Mesenteric fat pad (tissue), 1 donor: ENCODE measurements around the gene PHRF1. TPM values are rescaled to one million over a fixed set of nuclear protein-coding genes. Genes with fewer than 3 reads are reported as not detected.

Source experiments
- DNase-seq: peaks from one replicate; pipeline ENCODE4 v3.0.0-alpha.2; 2020; ENCODE audit warnings: low spot score
- total RNA-seq: library from RNA; stranded (reverse); fragmentation: NEBNext Ultra II Directional; extraction: Animal tissue kit (Norgen Biotek cat#: 25700); gene quantifications from one replicate; pipeline ENCODE4 v1.2.1, GENCODE V29; 2021
- donor health status: DM: yes; HTN: yes; CAD: no.

The PHRF1 gene
- total RNA-seq, 1 donor from 2014 or later: 29.3 TPM

DNA sequence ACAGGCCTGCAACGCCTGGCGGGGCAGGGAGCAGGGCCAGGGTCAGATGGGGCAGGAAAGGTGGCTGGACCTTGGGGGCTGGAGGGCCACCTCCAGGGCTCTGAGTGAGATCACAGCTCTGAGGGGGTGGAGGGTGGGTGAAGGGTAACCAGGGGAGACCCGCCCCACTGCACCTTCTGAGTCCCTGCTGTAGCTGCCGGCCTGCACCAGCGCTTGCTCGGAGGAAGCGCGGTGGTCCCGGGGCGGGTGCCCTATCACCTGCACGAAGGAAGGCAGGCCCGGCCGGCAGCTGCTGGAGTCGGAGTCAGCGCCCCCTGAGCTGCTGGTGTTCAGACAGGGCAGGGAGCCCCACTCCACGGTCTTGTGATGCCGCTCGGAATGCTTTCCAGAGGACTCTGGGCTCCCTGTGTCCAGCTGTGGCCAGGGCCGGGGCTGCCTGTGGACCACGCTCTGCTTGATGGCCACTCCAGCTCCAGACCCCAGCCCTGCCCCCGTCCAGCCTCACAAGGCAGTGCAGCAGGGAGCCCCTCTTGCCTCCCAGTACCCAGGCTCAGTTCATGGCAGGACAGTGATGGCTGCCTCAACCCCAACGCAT is 19.5 kb upstream of the PHRF1 start:
- no peak for DNase-seq

DNA sequence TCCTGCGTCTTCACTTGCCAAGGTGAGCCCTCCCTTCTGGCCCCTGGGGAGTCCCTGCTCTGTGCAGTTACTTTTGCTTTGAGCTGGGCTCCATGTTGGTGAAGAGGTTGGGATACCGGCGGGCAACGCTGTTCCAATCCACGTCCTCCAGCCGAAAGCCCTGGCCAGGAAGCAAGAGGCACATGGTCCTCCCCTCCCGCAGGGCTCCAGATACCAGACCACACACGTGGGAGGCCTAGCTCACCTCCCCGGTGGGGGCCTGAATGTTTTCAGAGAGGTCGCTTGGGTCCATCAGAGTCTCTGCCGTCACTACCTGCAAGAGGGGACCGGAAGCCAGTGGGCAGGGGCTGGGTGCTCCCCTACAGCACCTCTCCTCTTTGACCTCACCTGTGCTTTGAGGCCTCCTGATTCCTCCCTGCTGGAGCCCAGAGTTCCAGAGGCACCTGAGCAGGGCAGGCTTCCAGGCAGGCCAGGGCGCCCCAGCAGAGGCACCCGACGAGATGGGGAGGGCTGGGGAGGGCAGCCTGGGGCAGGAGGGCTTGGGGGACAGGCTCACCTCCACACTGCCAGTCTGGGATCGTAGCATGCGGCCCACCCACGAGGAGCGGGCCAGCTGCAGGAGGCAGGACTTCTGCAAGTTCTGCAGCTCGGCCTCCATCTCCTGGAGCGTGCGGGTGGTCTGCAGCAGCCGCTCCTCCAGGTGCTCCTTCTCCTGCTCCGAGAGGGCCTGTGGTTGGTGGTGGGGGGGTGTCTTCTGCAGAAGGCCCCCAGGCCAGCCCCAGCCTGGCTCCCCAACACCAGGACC is 18.7 kb upstream of the PHRF1 start:
- no peak for DNase-seq

DNA sequence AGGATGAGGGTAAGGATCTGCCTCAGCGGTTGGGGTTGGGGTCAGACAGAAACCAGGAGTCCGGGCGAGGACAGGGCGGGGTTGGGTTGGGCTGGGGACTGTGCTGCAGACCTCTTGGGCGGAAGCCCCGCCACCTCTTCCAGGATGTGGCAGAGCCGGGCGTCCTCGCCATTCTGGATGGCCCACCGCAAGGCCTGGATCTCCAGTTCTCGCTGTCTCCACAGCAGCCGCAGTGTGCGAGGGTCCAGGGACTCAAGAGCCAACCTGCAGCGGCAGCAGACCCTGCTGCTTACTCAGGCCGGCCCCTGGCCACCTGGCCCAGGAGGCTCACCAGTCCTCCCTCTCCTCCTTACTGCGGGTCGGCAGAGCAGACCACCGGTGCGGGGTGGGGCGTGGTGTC is 17.8 kb upstream of the PHRF1 start:
- no peak for DNase-seq

DNA sequence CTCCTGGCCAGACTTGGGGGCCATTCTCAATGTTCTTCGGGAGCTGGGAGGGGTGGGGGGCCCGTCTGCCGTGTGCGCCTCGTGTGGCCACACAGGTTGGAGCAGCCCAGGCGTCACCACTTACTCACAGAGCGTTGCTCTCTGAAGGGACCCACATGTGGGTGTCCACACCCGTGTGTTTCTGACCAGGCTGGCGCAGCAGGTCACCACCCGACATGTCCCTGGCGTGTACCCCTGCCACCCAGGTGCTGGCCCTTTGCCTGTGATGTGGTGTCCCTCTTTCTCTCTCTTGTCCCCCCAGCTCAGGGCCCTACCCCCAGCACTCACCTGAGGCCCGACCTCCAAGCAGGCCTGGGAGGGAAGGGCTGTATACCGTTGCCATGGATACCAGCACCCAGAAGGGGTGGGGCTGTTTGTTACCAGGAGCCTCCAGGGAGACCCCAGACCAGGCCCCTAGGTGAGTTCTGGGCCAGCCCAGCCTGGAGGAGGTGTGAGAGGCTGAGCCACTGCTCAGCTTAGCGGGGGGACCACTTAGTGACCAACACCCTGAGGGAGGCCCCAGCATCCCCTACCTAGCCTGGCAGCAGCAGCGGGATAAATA is 17.1 kb upstream of the PHRF1 start:
- no peak for DNase-seq

DNA sequence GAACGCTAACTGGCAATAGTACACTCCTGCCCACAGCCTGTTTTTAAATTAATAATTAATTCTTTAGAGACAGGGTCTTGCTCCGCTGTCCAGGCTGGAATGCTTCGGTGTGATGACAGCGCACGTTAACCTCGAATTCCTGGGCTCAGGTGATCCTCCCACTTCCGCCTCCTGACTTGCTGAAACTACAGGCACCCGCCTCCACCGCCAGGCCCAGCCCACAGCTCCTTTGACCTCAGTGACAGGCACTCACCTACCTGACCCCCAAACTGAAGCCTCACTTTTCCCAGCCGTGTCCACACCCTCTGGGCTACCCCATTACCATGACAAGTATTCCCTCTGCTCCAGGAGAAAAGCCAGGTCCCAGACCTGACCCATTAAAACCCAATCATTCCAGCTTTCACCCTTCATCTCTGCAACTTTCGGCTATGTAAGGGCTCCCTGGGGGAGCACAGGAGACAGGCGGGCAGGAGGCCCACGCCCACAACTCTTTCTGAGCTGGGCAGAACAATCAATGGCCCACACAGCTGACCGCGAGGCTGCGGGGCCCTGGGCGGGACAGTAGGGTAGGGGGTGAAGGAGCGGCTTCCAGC is 16.5 kb upstream of the PHRF1 start:
- DNase-seq: no peak

DNA sequence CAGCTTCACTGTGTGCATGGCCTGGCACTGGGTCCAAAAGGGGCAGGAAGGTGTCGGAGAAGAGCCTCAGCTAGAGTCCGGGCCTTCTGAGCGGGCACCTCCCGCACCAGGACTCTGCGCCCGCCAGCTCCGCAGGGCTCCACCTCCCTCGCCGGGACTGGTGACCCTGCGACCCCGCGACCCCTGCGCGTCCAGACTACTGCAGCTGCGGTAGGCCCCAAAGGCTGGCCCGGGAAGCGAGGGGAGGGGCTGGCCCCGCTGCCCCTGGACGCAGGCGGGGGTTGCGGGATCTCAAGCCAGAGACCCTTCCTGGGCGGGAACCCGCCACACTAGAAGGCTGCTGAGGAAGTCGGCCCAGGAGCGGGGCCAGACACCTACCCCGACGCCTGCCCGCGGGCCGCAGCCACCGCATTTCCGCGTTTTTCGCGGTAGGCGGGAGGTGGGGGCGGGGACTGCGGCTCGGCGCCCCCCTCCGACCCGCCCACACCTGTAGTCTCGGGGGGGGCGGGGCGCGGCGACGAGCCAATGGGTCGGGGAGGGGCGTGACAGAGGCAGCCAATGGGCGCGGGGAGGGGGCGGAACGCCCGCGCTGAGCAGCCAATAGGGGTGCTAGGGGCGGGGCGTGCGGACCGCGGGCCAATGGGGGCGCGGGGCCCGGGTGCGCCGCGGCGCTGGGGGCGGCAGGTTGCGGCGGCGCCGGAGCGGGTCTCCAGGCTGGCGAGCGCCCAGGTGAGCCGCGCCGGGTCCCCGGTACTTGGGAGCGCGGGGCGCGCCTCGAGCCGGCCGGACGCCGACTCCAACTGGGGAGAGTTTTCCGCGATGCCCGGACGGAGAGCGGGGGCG is 15.7 kb upstream of the PHRF1 start, which contains the start of the genes LMNTD2 and RASSF7:
Gene LMNTD2 (minus strand): TSS at position 434 of the 843 bp plus-strand sequence. CDS start 22 bp downstream, at position 412.
Gene RASSF7 (plus strand): TSS at position 666 of the 843 bp plus-strand sequence. CDS start 799 bp downstream, outside the sequence.
- peak; percentile 96 for DNase-seq

DNA sequence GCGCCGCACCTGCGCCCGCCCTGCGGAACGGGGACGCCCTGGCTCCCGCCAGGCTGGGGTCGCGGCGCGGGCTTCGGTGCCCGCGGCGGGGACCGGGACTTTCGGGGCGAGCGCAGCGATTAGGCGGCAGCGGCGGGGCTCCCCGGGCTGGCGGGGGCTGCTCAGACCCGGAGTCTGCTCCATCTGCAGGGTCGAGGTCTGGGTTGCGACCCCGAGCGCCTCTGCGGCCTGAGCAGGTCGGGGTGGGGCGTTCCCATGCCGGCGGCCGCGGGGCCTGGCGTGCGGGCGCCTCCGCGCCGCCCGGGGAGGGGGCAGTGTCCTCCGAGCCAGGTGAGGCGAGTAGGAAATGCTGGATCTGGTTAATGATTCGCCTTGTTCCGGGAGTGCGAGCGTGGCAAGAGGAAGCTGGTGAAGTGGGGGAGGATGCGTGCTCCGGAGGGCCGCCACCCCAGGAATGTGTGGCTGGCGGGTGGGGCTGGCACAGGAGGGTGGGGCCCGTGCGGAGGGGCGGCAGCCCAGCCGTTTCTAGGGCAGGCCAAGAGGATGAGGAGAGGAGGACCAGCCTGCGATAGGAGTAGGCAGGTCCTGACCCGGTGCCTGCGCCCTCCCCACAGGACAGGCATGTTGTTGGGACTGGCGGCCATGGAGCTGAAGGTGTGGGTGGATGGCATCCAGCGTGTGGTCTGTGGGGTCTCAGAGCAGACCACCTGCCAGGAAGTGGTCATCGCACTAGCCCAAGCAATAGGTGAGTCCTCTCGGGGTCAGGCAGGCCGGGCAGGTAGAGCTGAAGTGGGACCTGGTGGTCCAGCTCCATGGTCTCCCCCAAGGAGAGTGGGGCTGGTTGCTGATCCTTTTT is 14.9 kb upstream of the PHRF1 start:
- no peak for DNase-seq

DNA sequence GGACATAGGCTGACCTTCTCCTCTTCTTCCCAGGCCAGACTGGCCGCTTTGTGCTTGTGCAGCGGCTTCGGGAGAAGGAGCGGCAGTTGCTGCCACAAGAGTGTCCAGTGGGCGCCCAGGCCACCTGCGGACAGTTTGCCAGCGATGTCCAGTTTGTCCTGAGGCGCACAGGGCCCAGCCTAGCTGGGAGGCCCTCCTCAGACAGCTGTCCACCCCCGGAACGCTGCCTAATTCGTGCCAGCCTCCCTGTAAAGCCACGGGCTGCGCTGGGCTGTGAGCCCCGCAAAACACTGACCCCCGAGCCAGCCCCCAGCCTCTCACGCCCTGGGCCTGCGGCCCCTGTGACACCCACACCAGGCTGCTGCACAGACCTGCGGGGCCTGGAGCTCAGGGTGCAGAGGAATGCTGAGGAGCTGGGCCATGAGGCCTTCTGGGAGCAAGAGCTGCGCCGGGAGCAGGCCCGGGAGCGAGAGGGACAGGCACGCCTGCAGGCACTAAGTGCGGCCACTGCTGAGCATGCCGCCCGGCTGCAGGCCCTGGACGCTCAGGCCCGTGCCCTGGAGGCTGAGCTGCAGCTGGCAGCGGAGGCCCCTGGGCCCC is 14.1 kb upstream of the PHRF1 start:
- DNase-seq: no peak

DNA sequence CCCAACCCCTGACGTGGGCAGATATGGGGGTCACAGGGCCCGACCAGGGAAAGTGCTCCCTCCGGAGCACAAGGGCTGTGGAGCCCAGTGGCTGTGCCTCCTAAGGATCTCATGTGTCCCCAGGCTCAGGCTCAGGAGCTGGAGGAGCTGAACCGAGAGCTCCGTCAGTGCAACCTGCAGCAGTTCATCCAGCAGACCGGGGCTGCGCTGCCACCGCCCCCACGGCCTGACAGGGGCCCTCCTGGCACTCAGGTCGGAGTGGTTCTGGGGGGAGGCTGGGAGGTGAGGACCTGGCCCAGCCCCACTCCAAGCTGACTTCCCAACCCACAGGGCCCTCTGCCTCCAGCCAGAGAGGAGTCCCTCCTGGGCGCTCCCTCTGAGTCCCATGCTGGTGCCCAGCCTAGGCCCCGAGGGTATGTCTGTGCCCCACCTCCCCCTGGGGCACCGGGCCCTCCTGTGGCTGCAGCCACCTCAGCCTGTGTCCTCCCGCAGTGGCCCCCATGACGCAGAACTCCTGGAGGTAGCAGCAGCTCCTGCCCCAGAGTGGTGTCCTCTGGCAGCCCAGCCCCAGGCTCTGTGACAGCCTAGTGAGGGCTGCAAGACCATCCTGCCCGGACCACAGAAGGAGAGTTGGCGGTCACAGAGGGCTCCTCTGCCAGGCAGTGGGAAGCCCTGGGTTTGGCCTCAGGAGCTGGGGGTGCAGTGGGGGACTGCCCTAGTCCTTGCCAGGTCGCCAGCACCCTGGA is 13.0 kb upstream of the PHRF1 start:
- no peak for DNase-seq

DNA sequence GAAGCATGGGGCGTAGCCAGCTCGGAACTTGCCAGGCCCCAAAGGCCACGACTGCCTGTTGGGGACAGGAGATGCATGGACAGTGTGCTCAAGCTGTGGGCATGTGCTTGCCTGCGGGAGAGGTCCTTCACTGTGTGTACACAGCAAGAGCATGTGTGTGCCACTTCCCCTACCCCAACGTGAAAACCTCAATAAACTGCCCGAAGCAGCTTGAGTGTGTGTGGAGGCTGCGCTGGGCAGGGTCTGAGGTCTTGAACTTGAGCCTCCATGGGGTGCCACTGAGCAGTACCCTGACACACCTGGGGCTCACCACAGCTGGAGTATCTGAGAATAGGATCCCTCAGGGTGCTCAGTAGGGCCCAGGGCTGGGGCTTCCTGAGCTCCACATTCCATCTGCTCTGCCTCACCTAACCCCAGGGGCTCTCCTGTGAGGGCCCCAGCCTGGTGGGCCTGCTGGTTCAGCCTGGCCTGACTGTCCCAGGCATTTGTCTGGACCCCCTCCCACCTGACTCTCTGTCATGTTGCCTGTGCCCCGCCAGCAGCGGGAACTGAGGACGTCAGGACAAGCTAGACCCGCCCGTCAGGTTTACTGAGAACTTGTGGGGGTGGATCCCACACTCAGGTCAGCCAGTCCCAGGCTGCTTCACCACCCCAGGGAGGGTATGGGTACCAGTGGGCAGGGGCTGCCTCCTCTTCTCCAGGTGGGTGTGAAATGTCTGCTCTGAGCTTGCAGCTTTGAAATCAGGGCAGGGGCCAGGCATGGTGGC is 12.3 kb upstream of the PHRF1 start:
- DNase-seq: no peak

DNA sequence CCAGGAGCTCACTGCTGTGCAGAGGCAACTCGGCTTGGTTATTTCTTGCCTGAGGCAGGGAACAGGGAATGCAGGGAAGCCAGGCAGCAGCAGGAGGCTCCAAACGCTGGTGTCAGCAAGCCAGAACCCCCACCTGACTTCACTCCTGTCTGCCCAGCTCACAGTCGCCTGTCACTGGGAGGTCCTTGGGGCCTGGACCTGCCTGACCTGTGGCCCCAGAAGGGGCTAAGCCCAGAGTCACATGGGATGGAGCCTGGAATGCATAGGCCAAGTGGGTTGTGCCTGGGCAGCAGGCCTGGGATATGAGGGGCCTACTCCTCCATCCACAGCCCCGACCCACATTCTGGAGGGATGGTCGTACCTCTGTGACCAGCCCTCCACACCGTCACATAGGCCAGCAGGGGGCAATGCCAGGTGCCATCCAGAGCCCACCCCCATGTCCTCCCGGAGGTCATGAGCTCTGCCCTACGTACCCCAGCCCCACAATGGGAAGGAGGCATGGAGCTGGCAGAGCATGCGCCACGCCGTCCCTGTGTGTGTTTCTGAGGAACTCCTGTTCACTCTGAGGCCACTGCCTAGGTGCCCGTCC is 10.3 kb upstream of the PHRF1 start:
- DNase-seq: no peak

DNA sequence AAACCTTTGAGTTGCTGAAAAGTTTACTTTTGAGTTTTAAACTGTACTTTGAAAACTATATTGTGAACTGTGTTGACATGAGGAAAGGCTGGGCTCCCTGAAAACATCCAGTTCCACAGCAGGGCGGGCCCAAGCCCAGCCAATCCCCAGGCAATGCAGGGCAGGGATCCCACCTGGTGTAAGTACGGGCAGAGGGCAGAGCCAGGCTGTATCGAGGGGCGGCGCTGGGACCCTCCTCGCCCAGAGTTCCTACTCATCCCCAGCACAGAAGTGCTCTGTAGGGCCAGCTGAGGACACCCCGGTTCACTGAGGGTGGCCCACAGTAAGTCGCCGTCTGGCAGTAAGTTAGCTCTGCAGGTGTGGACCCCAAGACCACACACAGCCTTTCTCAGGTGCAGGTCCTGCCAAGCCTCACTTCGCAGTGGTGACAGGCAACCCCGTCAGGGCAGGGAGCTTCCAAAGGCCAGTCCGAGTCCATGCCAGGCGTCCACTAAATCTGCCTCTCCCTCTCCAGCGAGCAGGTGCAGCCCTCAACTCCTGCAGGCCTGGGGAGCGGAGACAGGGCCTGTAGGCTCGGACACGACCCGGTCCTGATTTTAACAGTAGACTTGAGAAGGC is 9.2 kb upstream of the PHRF1 start:
- DNase-seq: no peak

DNA sequence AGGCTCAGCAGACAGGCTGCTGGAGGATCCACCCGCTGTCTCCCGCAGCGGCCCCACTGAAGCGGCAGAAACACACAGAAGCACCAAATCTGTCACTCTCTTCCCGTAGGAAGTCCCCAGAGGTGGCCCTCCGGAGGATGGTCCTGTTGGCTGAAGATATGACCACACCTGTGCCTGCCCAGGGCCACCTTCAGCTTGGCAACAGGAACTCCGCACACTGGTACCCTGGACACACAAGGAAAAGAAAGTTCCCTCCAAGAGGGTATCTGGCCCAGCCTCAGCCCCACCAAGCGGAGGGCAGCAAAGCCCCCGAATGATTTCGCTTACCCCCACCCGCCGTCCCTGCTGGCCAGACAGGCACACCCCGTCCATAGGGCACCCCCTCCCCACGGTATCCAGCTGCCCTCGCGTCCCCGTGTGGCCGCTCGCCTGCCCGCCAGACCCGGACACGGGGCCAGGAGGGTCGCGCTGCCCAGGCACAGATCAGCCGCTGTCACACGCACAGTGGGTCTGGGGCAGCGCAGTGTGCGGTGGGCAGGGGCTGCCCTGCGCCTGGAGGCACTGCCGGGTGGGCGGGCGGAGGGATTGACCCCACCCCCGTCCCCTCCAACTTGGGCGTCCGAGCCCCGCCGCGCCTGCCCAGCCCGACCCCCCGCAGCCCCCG is 8.5 kb upstream of the PHRF1 start:
- DNase-seq: no peak

DNA sequence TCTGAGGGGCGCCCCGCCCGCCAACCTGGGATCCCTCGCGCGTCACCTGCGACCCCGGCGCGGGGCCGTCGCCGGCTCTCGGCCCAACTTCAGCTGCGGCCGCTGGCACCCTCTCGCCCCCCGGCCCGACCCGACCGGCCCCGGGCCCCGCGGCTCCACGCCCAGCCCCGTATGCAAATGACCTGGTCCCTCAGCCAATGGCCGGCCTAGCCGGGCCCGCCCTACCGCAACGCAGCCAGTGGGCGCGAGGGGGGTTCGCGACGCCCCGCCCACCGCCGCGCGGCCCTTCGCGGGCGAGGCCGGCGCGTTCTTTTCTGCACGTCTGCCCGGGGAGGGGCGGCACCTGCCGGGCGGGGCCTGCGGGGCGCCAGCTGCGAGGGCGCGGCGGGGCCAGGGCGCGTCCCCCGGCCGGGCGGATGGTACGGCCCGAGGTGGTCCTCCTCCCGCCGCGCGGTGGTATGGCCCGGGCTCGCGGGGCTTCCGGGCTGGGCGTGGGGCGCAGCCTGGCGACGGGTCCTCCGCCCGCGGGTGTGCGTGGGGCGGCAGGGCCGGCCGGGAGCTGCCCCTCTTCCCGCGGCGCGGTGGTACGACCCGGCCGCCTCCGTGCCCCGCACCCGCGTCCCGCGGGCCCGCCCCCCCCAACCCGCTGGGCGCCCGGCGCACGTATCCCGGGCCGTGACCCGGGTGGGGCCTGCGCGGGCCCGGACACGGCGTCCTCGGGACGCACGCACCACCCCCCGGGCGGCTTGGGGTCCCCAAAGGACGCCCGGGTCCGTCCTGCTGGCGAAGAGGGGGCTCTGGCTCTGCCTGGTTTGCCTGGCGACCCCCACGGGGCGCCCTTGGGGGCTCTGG is 7.7 kb upstream of the PHRF1 start:
- DNase-seq: peak; percentile 96

DNA sequence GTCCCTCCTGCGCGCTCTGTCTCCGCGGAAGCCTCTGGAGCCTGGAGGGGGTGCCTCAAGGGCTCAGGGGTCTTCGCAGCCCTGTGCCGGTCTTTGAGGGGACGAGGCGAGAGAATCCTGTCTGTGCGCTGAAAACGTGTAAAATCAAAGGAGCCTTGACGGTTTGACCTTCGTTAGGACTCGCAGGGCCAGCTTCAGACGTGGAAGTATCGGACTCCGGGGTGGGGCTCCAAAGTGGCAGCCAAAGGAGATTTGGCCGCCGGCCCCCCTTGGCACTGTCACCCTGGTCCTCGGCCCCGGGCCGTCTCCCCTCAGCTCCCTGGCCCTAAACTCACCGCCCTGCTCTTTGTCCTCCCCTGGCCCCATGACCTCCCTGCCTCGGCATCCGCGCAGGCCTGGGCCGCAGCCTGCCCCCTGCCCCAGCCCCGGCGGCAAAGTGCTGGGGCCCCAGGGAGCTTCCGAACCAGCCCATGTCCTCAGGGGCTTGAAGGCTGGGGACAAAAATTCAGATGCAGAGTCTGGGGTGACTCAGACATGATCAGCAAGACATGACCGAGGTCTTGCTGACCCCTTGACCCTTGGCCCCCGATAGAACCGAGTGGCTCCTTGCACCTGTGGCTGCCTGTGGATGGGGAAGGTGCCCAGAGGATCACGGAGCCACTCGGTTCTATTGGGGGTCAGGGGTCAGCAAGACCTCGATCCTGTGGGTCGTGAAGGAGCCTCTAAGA is 6.9 kb upstream of the PHRF1 start:
- DNase-seq: no peak
